Vagina (tissue), 2 donors: ENCODE data around the gene CASQ2. TPM values are rescaled to one million over a fixed set of nuclear protein-coding genes. Genes with fewer than 3 reads are reported as not detected.

Experiments used
- DNase-seq, 2 donors: peaks; one replicate each; pipeline ENCODE4 v3.0.0-alpha.2; 2017; ENCODE audit errors: extremely low spot score in 2 of 2
- H3K27ac ChIP-seq: fragments of 200-600 bp; sonication (generic); one replicate; pipeline ENCODE4 v1.5.1; 2019
- H3K27me3 ChIP-seq: fragments of 200-600 bp; sonication (generic); one replicate; pipeline ENCODE4 v1.5.1; 2019
- H3K36me3 ChIP-seq, 2 donors: fragments of 200-600 bp; sonication (generic); one replicate each; pipeline ENCODE4 v1.5.1; 2017 to 2019
- H3K4me1 ChIP-seq: fragments of 200-600 bp; sonication (generic); one replicate; pipeline ENCODE4 v1.5.1; 2019
- H3K4me3 ChIP-seq, 2 donors: fragments of 200-600 bp; sonication (generic); 1 replicate in 1 of 2; 2 replicates in 1 of 2; pipeline ENCODE4 v1.5.1; 2016 to 2019
- H3K9me3 ChIP-seq: fragments of 200-600 bp; sonication (generic); one replicate; pipeline ENCODE4 v1.5.1; 2019
- POLR2A ChIP-seq, 2 donors: fragments of 450-650 bp; IDR thresholded peaks; one replicate each; pipeline ENCODE4 v1.6.1; 2017; ENCODE audit warnings: antibody characterized with exemption in 2 of 2, mild to moderate bottlenecking in 2 of 2, moderate library complexity in 2 of 2
- POLR2AphosphoS5 ChIP-seq, 2 donors: sonication (generic); formaldehyde crosslinking; IDR thresholded peaks; one replicate each; pipeline ENCODE4 v1.9.0; 2017; ENCODE audit warnings: antibody characterized with exemption in 2 of 2, mild to moderate bottlenecking in 2 of 2, low read depth in 1 of 2; ENCODE audit not compliant: insufficient read depth in 1 of 2
- intact Hi-C: fragments of 100-400 bp; cut with DNase I; formaldehyde crosslinking; loops from one replicate; pipeline ENCODE4 v1.15.1; 2023
- total RNA-seq: library from RNA; depleted of rRNA; stranded (reverse); fragments of >200 nt; gene quantifications from one replicate; pipeline ENCODE4 v1.2.3, GENCODE V29; 2016
- TF ChIP-seq, protein P1 (sequence below), 3 experiments: fragments of 450-650 bp in 2 of 3; fragments of 200-600 bp in 1 of 3; sonication (generic) in 1 of 3; IDR thresholded peaks; one replicate each; pipeline ENCODE4 v1.5.1; 2017 to 2019; ENCODE audit warnings: antibody characterized with exemption in 3 of 3, mild to moderate bottlenecking in 2 of 3, moderate library complexity in 2 of 3

The CASQ2 gene
- total RNA-seq, 1 donor from 2014 or later = 3.2 TPM

DNA sequence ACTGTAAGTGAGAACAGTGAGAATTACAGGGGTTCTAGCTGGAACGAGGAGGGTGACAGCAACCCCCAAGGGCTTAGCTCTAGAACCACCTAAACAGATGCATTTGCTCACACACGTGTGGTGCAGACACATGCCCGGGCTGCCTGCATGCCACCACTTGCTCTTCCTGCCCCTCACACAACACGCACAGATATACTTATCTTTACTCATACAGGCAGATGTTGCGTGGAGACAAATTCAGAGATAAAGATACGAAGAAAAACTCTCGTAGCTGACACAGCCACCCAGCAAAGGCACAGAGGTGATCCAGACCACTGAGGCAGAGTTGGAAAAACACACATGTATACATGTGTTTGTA is 113.2 kb downstream of the CASQ2 start:
- H3K27ac ChIP-seq = peak overlapping the region; percentile 36

DNA sequence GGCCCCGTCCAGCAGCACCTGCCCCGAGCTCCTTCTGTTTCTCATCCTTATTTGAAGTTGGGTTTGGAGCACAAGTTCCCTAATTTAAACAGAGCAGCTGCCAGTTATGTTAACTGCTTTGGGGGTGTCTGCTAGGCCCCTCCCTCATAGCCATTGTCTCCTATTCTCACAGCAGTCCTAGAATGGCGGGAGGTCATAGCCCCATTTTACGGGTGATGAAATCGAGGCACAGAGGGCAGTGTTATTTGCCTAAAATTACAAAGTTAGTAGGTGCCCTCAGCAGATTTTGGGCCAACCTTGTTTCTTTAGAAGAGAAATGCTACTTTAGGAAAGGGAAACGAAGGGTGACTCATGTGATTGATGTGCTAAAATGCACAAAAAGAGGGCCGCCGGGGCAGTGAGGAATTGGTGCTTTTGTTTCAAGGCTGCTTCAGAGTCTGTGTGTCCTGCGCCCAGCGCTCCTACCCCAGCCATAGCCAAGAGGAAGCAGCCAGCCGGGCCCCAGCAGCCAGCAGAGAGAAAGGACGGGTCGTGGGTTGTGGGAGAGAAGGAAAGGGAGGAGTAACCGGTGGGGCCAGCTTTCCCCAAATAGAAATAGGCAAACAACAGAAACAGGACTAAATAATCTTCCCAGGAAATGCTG is 113.7 kb downstream of the CASQ2 start:
- no peak overlapping the region for H3K4me3 ChIP-seq
- intact Hi-C loops = no loop called here
- H3K9me3 ChIP-seq = no peaks in the 10 kb centered on the region
- H3K4me1 ChIP-seq = peaks cover 37% of the 10 kb centered on the region
- H3K27ac ChIP-seq = peak overlapping the region; percentile 36
- TF ChIP-seq POLR2A (IDR thresholded peaks at IDR 0.05) (no peak), POLR2AphosphoS5 (IDR thresholded peaks at IDR 0.05; ENCODE audit: insufficient read depth in 1 of 2, low read depth in 1 of 2) (no peak)
- TF ChIP-seq, protein P1, sequence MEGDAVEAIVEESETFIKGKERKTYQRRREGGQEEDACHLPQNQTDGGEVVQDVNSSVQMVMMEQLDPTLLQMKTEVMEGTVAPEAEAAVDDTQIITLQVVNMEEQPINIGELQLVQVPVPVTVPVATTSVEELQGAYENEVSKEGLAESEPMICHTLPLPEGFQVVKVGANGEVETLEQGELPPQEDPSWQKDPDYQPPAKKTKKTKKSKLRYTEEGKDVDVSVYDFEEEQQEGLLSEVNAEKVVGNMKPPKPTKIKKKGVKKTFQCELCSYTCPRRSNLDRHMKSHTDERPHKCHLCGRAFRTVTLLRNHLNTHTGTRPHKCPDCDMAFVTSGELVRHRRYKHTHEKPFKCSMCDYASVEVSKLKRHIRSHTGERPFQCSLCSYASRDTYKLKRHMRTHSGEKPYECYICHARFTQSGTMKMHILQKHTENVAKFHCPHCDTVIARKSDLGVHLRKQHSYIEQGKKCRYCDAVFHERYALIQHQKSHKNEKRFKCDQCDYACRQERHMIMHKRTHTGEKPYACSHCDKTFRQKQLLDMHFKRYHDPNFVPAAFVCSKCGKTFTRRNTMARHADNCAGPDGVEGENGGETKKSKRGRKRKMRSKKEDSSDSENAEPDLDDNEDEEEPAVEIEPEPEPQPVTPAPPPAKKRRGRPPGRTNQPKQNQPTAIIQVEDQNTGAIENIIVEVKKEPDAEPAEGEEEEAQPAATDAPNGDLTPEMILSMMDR (IDR thresholded peaks at IDR 0.05) = no peak
- H3K36me3 ChIP-seq = peaks cover 0 to 20% of the 10 kb centered on the region in 2 donors
- no peak for DNase-seq
- H3K27me3 ChIP-seq = no peaks in the 10 kb centered on the region

More for the DNA sequence above, 113.2 kb downstream of the CASQ2 start:
- no peak for DNase-seq
- H3K9me3 ChIP-seq = no peaks in the 10 kb centered on the region
- no peak for TF ChIP-seq POLR2AphosphoS5 (IDR thresholded peaks at IDR 0.05; ENCODE audit: insufficient read depth in 1 of 2, low read depth in 1 of 2)
- no peak for TF ChIP-seq POLR2A (IDR thresholded peaks at IDR 0.05)
- TF ChIP-seq, protein P1 (IDR thresholded peaks at IDR 0.05) = no peak
- H3K4me3 ChIP-seq = no peak overlapping the region
- peaks cover 0 to 24% of the 10 kb centered on the region in 2 donors for H3K36me3 ChIP-seq
- intact Hi-C loops = no loop called here
- H3K27me3 ChIP-seq = no peaks in the 10 kb centered on the region
- peaks cover 32% of the 10 kb centered on the region for H3K4me1 ChIP-seq

DNA sequence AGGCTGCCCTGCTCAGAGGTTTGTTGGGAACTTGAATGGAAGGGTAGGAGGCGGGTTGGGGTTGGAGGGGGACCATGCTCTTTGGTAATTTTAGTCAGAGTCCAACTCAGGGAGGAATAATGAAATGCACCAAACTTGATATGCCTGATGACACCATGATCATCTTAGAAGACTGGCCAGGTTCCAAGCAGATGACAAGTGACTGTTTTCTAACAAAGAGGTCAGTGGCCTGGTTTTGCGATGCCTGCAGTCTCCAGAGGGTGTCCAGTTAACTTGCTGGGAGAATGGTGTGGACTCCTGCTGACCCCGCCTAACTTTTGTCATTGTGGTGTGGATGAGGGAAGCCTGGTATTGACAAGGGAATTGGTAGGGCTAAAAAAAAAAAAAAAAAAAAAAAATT is 114.4 kb downstream of the CASQ2 start:
- H3K4me3 ChIP-seq = no peak overlapping the region
- no peaks in the 10 kb centered on the region for H3K9me3 ChIP-seq
- peaks cover 0 to 15% of the 10 kb centered on the region in 2 donors for H3K36me3 ChIP-seq
- H3K27ac ChIP-seq = no peak overlapping the region
- intact Hi-C loops = no loop called here
- peaks cover 42% of the 10 kb centered on the region for H3K4me1 ChIP-seq
- no peaks in the 10 kb centered on the region for H3K27me3 ChIP-seq
- no peak for TF ChIP-seq POLR2AphosphoS5 (IDR thresholded peaks at IDR 0.05; ENCODE audit: insufficient read depth in 1 of 2, low read depth in 1 of 2)
- TF ChIP-seq, protein P1 (IDR thresholded peaks at IDR 0.05) = no peak
- TF ChIP-seq POLR2A (IDR thresholded peaks at IDR 0.05) = no peak
- no peak for DNase-seq

DNA sequence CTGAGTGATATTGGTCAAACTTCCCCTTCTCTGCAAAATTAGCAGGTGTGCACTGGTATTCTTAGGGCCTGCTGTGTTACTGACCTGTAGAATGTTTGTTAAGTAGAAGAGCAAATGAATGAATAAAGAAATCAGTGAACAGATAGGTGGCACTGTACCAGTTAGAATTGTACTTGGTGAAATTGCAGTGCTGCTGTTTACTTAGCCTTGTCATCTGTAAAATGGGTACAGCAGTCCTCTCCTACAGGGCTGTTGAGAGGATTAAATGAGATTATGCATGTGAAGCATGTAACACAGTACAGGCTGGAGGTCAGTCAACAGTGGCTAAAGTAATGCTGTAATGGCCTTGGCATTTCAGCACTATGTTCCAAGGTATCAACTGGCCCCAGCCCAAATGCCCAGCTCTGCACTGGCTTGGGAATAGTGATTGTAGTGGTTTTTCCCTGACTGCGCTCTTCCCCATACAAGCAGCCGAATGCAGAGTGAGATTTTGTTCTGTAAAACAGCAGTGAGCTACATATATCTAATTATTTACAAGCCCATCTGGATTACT is 116.2 kb downstream of the CASQ2 start:
- TF ChIP-seq, protein P1 (IDR thresholded peaks at IDR 0.05) = no peak
- TF ChIP-seq POLR2A (IDR thresholded peaks at IDR 0.05) = no peak
- no peak for TF ChIP-seq POLR2AphosphoS5 (IDR thresholded peaks at IDR 0.05; ENCODE audit: insufficient read depth in 1 of 2, low read depth in 1 of 2)
- intact Hi-C loops = no loop called here
- Histone ChIP-seq H3K27ac (no peak overlapping the region), H3K36me3 (peaks cover 0 to 15% of the 10 kb centered on the region in 2 donors), H3K4me3 (no peak overlapping the region), H3K27me3 (no peaks in the 10 kb centered on the region), H3K9me3 (no peaks in the 10 kb centered on the region), H3K4me1 (peaks cover 60% of the 10 kb centered on the region)
- no peak for DNase-seq

DNA sequence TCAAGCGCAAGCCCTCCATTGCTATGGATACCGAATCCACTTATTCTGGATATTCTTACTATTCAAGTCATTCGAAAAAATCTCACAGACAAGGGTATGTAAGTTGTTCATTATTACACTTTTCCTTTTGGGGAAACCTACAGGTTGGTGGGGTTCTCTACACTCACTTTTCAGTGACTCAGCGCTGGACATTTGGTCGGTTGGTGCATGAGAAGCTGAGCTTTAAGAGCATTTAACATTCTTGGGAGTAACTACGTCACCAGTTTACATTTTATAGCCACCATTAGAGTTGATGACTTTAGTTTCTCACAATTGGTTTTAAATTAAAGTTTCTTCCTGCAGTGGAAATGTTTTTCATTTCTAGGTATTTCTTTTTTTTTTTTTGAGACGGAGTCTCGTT is 117.1 kb downstream of the CASQ2 start:
- no peak overlapping the region for H3K27ac ChIP-seq
- intact Hi-C loops = no loop called here
- H3K27me3 ChIP-seq = no peaks in the 10 kb centered on the region
- no peaks in the 10 kb centered on the region for H3K9me3 ChIP-seq
- peaks cover 0 to 15% of the 10 kb centered on the region in 2 donors for H3K36me3 ChIP-seq
- no peak for DNase-seq
- H3K4me1 ChIP-seq = peaks cover 69% of the 10 kb centered on the region
- H3K4me3 ChIP-seq = no peak overlapping the region
- TF ChIP-seq POLR2AphosphoS5 (IDR thresholded peaks at IDR 0.05; ENCODE audit: insufficient read depth in 1 of 2, low read depth in 1 of 2) (no peak), POLR2A (IDR thresholded peaks at IDR 0.05) (no peak)
- TF ChIP-seq, protein P1 (IDR thresholded peaks at IDR 0.05) = no peak
